B cell (primary cell): ENCODE data around the gene PREX1.

Experiments
- CTCF ChIP-seq: fragments of 200-600 bp; IDR thresholded peaks from one replicate; pipeline ENCODE4 v1.8.0; 2022; ENCODE audit warnings: antibody characterized with exemption, mild to moderate bottlenecking
- EZH2 ChIP-seq: IDR thresholded peaks from 2 replicates; pipeline ENCODE4 v1.6.1; 2012; ENCODE audit warnings: borderline replicate concordance, low read depth, mild to moderate bottlenecking, moderate library complexity, low read length; ENCODE audit not compliant: insufficient read depth, poor library complexity, severe bottlenecking

GRCh38 chr20:48574383-48574782, 253.4 kb downstream of the PREX1 start:
- TF ChIP-seq CTCF = no peak
- no peak for TF ChIP-seq EZH2
